Erythroblast (primary cell): ENCODE data around the gene BAX.
A peak's percentile ranks its signal among the peaks of the same experiment; 100 is the strongest.

Experiments used
- DNase-seq, 2 experiments: peaks; one replicate each; lab custom pipeline; 2025; lab: John Stamatoyannopoulos, UW
- GATA1 ChIP-seq: IDR thresholded peaks from 2 replicates; pipeline ENCODE4 v1.6.1; 2011; ENCODE audit warnings: low read depth, mild to moderate bottlenecking, control low read depth, low read length, moderate library complexity
- POLR2A ChIP-seq: IDR thresholded peaks from 2 replicates; pipeline ENCODE4 v1.6.1; 2011; ENCODE audit warnings: mild to moderate bottlenecking, low read length

BAX gene

GRCh38 chr19:48970139-48970766, 15.6 kb downstream of the BAX start:
- DNase-seq = no peak
- no peak for TF ChIP-seq POLR2A
- no peak for TF ChIP-seq GATA1

GRCh38 chr19:48970923-48971395, 16.3 kb downstream of the BAX start:
- TF ChIP-seq POLR2A (no peak), GATA1 (no peak)
- DNase-seq = peak; percentile 85 to 93

- DNase-seq = peak in 1 of 2 experiments; percentile 65
- TF ChIP-seq GATA1 = no peak
- TF ChIP-seq POLR2A = no peak
Observed at GRCh38 chr19:48975947-48976847, 21.5 kb downstream of the BAX start.

- no peak for DNase-seq
- TF ChIP-seq POLR2A (no peak), GATA1 (no peak)
Observed at GRCh38 chr19:48977061-48977460, 22.4 kb downstream of the BAX start.

- TF ChIP-seq POLR2A (no peak), GATA1 (no peak)
- no peak for DNase-seq
Observed at GRCh38 chr19:48982280-48982679, 27.6 kb downstream of the BAX start.

GRCh38 chr19:48985711-48986110, 31.0 kb downstream of the BAX start:
- no peak for TF ChIP-seq GATA1
- TF ChIP-seq POLR2A = no peak
- DNase-seq = no peak

GRCh38 chr19:48986211-48986610, 31.5 kb downstream of the BAX start:
- no peak for DNase-seq
- TF ChIP-seq GATA1 (no peak), POLR2A (no peak)

GRCh38 chr19:48987323-48987722, 32.6 kb downstream of the BAX start:
- TF ChIP-seq GATA1 (no peak), POLR2A (no peak)
- DNase-seq = no peak

GRCh38 chr19:48988286-48988685, 33.6 kb downstream of the BAX start:
- TF ChIP-seq GATA1 (no peak), POLR2A (no peak)
- no peak for DNase-seq

GRCh38 chr19:48988860-48989259, 34.2 kb downstream of the BAX start:
- no peak for DNase-seq
- TF ChIP-seq POLR2A (no peak), GATA1 (no peak)

GRCh38 chr19:48989701-48990291, 35.1 kb downstream of the BAX start:
- DNase-seq = no peak
- TF ChIP-seq GATA1 (no peak), POLR2A (no peak)

- TF ChIP-seq POLR2A (no peak), GATA1 (no peak)
- DNase-seq = no peak
Observed at GRCh38 chr19:48990400-48990799, 35.7 kb downstream of the BAX start.

GRCh38 chr19:48991011-48991609, 36.4 kb downstream of the BAX start:
- DNase-seq = no peak
- TF ChIP-seq POLR2A = no peak
- no peak for TF ChIP-seq GATA1

- DNase-seq = no peak
- no peak for TF ChIP-seq GATA1
- no peak for TF ChIP-seq POLR2A
Observed at GRCh38 chr19:48991873-48992580, 37.4 kb downstream of the BAX start.
